ENCODE data around the gene AHI1.

AHI1 gene

DNA sequence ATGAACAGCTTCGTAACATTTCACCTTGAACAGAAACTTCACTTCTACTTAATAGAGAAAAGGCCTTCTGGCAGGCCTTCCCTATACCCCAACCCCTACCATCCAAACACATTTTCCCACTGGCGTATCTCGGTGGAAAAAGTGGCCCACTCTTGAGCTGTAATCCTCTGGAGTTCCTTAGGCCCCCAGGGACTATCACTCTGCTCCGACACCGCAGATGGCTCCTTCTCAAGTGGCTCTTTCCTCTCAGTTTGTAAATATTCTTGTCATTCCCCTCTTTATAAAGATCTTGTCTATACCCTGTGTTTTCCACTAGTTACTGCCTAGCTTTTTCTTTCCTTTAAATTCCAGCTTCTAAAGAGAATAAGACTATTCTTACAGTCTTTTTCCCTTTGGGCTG, 207.7 kb downstream of the AHI1 start:
- DNase-seq = no peak

DNA sequence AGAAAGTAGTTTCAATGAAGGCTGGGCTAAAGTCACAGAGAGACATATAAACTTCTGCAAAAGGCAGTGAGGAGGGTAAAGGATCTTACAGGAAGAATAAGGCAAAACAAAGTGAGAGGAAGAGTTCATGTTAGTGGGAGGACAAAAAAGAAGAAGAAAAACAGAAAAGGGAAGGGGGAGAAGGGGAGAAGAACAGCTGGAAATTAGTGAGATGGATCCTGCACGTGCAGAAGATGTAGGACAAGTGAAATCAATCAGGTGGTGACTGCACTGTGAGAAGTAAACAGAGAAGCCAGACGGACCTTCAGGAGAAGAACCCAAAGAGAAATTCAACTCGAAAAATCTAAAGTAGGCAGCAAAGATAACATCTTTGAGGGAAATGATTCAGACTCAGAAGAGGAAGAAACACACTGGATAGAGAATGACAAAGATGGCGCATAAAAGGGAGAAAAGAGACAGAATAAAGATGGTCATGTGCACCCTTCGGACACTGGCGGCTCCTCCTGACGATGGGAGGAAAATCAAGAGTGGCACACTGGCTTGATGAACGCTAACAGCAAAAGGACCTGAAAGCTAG, 210.5 kb downstream of the AHI1 start:
- no peak for DNase-seq

- DNase-seq = no peak
Measured at GRCh38 chr6:135285165-135285564, 212.4 kb downstream of the AHI1 start.

DNA sequence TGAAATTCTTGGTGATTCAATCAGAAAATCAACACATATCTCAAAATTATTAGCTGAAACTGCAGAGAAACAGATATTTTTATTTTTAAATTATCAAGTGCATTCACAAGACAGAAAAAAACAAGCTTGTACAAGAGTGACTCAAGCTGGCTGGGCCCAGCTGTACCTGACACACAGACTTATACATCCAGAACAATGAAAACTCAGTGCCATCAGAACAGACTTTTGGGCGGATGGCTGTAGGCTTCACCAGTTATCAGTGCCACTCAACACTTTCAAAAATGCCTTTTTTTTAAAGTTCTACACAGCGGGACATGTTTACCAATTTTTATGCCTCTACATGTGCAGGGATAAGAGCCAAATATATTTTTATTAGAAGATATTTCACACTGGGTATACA, 213.6 kb downstream of the AHI1 start:
- DNase-seq = no peak

DNA sequence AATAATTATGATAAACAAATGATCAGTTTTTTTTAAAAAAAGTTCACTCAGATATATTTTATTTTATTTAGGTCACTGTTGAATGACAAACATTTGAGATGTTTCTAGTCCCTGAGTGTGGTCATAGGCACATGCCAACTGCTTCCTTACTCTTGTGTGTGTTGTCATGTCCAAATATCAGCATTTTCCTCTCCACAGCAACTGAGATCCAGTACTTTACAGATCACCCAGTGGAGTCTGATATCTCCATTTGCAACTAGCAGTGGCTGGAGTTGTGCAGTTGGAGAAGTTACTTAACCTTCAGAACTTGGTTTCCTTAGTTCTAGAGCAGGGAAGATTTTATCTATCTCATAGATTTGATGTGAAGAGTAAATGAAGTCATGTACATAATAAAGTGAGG, 215.1 kb downstream of the AHI1 start:
- DNase-seq = no peak

- DNase-seq = no peak
Measured at GRCh38 chr6:135281964-135282363, 215.6 kb downstream of the AHI1 start.

GRCh38 chr6:135281227-135281626, 216.3 kb downstream of the AHI1 start:
- no peak for DNase-seq

DNA sequence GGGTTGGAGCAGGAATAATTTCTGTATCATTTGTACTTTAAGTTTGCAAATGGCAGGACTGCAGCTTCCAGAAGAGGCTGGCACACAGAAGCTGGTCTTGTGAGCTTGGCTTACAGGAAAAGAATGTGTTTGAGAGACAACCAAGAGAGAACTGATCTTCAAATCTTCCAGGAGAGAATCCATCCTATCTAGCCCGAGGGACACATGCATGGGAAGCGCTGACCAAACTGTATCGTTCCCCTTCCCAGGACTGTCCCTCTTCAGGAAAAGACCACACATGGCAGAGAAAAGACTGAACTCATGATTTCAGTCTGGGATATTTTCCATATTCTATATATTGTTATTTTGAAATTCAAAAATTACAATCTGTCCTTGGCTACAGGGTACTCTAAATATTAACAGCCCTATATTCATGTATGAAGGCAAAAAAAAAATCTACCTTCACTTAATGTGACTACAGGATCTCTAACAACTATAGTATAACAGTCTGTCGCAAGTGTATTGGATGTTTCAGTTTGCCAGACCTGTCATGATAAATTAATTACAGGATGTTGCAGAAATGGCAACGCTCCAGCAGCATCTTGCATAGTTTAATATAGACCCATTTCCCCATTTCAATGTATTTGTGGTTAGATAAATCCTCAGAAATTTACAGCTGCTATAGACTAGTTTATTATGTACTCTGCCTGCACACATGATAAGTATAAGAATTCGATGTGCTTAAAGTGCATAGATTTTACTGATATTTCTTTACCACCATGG, 217.0 kb downstream of the AHI1 start:
- no peak for DNase-seq

GRCh38 chr6:135277422-135277821, 220.1 kb downstream of the AHI1 start:
- no peak for DNase-seq

DNA sequence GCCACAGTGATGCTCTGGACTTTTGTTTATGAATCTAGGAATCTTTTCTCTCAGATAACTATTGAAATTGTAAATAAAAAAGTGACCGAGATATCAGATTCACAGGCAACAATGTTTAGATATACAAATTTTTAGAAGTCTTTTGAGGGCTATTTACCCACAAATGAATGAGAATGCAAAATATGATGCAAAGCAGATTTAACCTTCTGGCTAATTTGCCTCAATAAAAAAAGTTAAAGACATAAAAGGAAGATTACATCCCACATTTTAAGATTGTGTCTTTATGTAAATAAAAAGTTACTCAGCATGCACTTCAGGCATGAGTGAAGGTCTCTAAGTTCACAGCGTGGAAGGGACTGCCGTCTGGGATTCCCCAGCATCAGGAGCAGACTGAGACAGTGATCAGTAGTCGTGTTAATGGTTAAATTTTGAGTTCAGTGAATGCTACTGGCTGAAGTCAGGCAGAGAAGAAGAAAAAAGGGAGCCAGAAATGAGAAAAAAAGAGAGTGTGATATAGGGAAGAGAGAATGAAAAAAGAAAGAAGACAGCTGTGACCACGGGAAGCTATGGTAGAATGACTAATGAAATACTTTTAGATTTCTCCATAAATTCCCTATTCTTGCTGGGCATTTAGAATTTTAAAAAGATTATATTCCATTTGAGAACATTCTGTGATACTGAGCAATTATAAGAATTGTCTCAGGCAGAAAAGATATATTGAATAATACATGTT, 222.8 kb downstream of the AHI1 start:
- DNase-seq = no peak

GRCh38 chr6:135271626-135272025, 225.9 kb downstream of the AHI1 start:
- DNase-seq = no peak

DNA sequence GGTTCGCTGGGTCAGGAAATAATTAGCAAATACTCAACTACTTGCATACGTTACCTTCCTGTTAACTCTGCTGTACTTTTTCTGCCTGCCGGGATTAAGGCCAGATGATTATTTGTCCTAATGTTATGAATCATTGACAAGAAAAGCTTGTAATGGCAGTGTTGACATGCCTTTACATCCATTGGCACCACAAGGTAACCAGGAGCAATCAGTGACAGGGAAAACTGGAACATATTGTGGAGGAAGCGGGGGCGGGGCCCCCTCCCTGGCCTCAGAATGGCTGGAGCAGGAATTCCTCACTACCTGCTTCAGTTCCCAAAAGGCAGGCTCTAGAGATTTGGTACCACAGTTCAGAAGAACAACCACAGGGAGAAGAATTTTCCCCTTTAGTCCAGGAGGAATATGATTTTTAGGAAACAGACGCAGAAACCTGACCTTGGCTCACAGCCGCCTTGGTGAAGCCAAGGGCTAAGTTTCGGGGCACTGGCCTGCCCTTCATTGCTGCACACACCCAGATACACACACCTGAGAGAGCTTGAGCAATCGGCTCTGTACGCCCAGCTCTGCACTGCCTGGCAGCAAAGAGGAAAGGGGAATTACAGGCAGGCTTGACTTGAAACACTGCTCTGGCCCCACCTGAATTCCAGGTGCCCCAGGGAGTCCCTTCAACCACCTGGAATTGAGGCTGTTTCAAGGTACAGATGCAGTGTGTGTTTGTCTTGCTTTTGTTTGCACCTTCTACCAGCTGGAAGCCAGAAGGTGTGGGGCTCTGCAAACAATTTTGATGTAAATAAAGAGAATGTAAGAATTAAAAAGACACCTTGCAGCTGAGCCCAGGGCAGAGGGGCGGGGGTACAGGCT, 226.6 kb downstream of the AHI1 start:
- no peak for DNase-seq

DNA sequence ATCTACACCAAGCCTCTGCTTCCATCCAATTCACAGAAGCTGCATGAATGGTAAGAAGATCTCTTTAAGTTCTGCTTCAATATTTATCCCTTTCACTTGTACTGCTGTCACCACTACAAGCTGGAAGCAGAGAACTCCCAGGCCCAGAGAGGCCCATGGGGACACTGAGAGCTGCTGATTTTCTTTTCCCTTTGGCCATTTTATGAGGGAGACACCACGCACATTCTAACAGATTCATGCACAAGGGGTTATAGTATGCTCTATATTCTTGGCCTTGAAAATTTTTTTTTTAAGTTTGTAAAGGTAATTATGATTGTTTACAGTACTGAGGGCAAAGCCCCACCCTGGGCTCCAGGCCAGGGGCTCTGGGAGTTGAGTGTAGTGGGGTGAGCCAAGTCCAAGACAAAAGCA, 228.1 kb downstream of the AHI1 start:
- DNase-seq = no peak

- no peak for DNase-seq
Measured at GRCh38 chr6:135268740-135269139, 228.8 kb downstream of the AHI1 start.

- DNase-seq = no peak
Measured at GRCh38 chr6:135268263-135268662, 229.3 kb downstream of the AHI1 start.

- DNase-seq = no peak
Measured at GRCh38 chr6:135267085-135267484, 230.5 kb downstream of the AHI1 start.

DNA sequence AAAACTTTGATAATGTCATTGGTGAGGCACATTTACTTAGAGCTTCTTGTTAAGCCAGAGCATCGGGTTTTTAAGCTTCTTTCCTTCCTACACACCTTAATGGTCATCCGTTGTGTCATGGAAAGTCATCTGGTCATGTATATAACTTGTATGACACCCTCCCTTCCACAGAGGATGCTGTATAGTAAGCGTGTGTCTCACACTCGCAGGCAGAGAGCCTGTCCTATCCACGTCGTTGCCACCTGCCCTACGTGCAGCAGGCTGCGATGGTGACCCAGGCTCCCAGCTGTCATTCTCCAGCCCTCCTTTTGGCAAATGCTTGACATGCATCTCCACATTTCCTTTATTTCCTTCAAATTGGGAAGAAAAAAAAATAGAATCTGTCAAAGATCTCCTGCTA, 230.9 kb downstream of the AHI1 start:
- no peak for DNase-seq

DNA sequence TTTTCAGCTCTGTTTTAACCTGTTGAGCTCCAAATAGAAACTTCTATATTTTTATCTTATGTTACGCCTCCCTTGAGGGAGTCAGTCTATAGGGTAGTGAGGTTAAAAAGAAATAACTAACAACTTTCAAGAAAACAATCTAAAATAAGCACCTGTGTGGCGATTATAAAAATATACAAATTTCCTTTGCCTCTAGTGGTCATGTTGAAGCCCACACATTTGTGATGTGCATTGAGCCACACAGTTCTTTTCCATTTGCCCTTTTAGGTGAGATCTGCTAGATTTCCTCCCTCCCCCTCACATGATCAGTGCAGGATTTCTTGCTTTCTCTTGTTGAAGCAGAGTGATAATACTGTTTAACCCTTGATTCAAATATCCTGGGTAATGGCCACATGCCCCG, 232.3 kb downstream of the AHI1 start:
- DNase-seq = no peak

DNA sequence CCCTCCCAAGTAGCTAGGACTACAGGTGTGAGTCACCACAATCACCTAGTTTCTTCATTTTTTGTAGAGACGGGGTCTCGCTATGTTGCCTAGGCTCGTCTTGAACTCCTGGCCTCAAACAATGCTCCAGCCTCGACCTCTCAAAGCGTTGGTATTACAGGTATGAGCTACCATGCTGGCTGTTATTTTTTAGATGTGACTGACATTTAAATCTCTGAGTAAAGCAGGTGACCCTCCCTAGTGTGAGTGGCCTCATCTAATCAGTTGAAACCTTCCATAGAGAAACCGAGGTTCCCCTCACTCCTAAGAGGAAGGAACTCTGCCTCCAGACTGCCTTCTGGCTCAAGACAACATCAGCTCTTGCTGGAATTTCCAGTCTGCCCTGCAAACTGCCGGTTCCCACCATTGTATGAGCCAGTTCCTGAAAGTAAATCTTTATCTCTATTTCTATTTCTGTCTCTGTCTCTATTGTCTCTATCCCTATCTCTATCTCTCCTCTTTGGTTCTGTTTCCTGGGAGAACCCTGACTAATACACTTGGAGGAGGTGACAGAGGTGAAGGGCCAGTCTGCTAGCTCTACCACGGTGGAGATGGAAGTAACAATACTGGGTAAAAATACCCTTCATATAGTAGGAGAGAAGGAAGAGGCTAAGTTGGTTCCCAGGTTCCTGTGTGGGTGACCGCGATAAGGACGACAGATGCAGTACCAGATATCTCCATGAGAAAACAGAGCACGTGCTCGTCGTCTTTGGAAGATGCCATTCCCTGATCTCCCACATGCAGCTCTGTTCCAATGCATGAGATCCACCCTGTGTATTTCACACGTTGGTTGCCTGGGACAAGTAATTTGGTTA, 235.4 kb downstream of the AHI1 start:
- no peak for DNase-seq

DNA sequence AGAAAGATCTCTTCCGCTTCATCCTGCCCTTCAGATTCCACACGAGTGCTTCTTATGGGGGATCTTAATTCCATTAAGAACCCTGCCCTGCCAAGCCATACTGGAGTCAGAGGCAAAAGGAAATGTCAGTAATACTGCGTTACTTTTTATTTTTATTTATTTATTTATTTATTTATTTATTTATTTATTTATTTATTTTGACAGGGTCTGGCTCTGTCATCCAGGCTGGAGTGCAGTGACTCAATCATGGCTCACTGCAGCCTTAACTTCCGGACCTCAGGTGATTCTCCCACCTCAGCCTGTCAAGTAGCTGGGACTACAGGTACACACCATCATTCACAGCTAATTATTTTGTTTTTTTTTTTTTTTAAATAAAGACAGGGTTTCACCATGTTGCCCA, 236.9 kb downstream of the AHI1 start:
- DNase-seq = no peak

DNA sequence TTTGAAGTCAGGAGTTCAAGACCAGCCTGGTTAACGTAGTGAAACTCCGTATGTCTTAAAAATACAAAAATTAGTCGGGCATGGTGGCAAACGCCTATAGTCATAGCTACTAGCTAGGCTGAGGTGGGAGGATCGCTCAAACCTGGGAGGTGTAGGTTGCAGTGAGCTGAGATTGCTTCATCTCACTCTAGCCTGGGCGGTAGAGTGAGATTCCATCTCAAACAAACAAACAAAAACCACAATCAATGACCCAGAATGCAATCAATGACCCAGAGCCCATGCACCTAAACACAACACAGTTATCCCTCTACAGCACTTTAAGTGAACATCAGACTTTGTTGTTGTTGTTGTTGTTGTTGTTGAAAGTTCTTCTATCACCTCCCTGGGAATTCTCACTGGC, 238.6 kb downstream of the AHI1 start:
- DNase-seq = no peak

Data from CD4-positive, alpha-beta T cell treated with Interleukin-17A for 4 hours (primary cell).